SU-DHL-6 (cell line): ENCODE results near the gene PHKA2.

Source experiments
- H2AFZ ChIP-seq: fragments of 200-600 bp; sonication (generic); 2 replicates; pipeline ENCODE4 v1.6.1; 2014; ENCODE audit warnings: low read depth, mild to moderate bottlenecking, moderate library complexity, mixed read lengths, antibody characterized with exemption, low read length; ENCODE audit not compliant: severe bottlenecking
- H3F3A ChIP-seq: fragments of 200-600 bp; shearing (Covaris generic); 2 replicates; pipeline ENCODE4 v1.6.0; 2016; ENCODE audit warnings: antibody characterized with exemption, mild to moderate bottlenecking; ENCODE audit not compliant: insufficient read depth
- H3K27ac ChIP-seq: fragments of 200-600 bp; sonication (generic); 2 replicates; pipeline ENCODE4 v1.5.1; 2016; ENCODE audit warnings: low read depth, mild to moderate bottlenecking, low read length, moderate library complexity, mixed read lengths
- H3K27me3 ChIP-seq: fragments of 200-600 bp; sonication (generic), shearing (Covaris generic); 2 replicates; pipeline ENCODE4 v1.6.0; 2014; ENCODE audit warnings: mild to moderate bottlenecking, low read length
- H3K36me3 ChIP-seq: fragments of 200-600 bp; sonication (generic); 2 replicates; pipeline ENCODE4 v1.6.1; 2014; ENCODE audit warnings: mild to moderate bottlenecking, low read length, mixed read lengths
- H3K4me2 ChIP-seq: fragments of 300-600, 200-600 bp; shearing (Covaris generic), sonication (generic); 2 replicates; pipeline ENCODE4 v1.6.0; 2014; ENCODE audit warnings: low read length, low read depth, mild to moderate bottlenecking; ENCODE audit not compliant: poor library complexity, severe bottlenecking
- H3K4me3 ChIP-seq: fragments of 200-600 bp; sonication (generic); 2 replicates; pipeline ENCODE4 v1.5.1; 2014; ENCODE audit warnings: antibody characterized with exemption, low read length, mild to moderate bottlenecking, mixed read lengths; ENCODE audit not compliant: insufficient read depth, poor library complexity, severe bottlenecking
- H3K79me2 ChIP-seq: fragments of 200-600 bp; sonication (generic); 2 replicates; pipeline ENCODE4 v1.6.1; 2014; ENCODE audit warnings: mild to moderate bottlenecking, low read length, moderate library complexity; ENCODE audit not compliant: insufficient read depth
- H3K9ac ChIP-seq: fragments of 200-600 bp; sonication (generic); 2 replicates; pipeline ENCODE4 v1.7.0; 2014; ENCODE audit warnings: mild to moderate bottlenecking, low read length
- H3K9me2 ChIP-seq: fragments of 200-600 bp; sonication (generic); replicated peaks from 2 replicates; pipeline ENCODE4 v1.6.1; 2014; ENCODE audit warnings: low read length; ENCODE audit not compliant: insufficient read depth
- H3K9me3 ChIP-seq: fragments of 200-600 bp; sonication (generic); 2 replicates; pipeline ENCODE4 v1.6.1; 2014; ENCODE audit warnings: low read length, mixed read lengths; ENCODE audit not compliant: insufficient read depth
- H4K20me1 ChIP-seq: fragments of 200-600 bp; sonication (generic); 2 replicates; pipeline ENCODE4 v1.6.1; 2014; ENCODE audit warnings: low read depth, mild to moderate bottlenecking, antibody characterized with exemption, low read length, moderate library complexity, mixed read lengths
- EZH2phosphoT487 ChIP-seq: fragments of 200-600 bp; sonication (generic), shearing (Covaris generic); conservative IDR thresholded peaks from 2 replicates; pipeline ENCODE4 v1.6.1; 2018; ENCODE audit warnings: mild to moderate bottlenecking, antibody characterized with exemption, low read length, moderate library complexity, mixed read lengths
- TF ChIP-seq, protein P1 (sequence below): fragments of 200-600 bp; sonication (generic); IDR thresholded peaks from one replicate; pipeline ENCODE4 v1.5.1; 2017; ENCODE audit warnings: antibody characterized with exemption, mild to moderate bottlenecking, low read length, moderate library complexity; ENCODE audit not compliant: insufficient read depth, poor library complexity, severe bottlenecking

PHKA2 gene

DNA sequence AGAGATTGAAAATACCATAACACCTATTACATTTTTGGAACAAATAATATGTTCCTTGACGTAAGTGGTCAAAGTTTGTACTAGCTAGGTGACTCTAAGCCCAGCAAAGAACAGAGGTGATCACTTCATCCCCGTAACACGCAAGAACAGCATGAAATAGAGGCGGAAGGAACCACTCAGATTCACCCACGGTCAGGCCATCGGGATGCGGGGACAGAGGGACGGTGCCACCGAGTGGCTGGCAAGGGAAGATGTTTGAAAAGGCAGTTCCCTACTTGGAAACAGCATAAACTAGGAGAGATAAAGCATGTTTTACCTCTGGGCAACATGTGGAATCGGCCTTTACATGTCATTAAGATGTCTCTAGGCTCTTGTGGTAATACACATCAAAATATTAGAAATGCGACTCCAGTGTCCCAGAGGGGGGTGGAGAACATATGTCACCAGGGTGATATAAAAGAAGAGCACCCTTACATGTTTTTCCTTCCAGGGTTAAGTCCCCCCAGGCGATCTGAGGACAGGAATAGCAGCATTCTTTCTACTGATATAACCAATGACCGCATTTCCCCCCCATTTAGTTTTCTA is 84.0 kb downstream of the PHKA2 start:
- Histone ChIP-seq H3K9me2 (no peaks in the 10 kb centered on the region), H3K9me3 (no peaks in the 10 kb centered on the region), H3F3A (no peaks in the 10 kb centered on the region), H4K20me1 (no peaks in the 10 kb centered on the region), H3K79me2 (no peaks in the 10 kb centered on the region), H2AFZ (no peak overlapping the region), H3K4me2 (no peak overlapping the region), H3K27me3 (no peaks in the 10 kb centered on the region), H3K36me3 (no peaks in the 10 kb centered on the region), H3K27ac (no peak overlapping the region), H3K4me3 (no peak overlapping the region), H3K9ac (no peak overlapping the region)
- TF ChIP-seq, protein P1, sequence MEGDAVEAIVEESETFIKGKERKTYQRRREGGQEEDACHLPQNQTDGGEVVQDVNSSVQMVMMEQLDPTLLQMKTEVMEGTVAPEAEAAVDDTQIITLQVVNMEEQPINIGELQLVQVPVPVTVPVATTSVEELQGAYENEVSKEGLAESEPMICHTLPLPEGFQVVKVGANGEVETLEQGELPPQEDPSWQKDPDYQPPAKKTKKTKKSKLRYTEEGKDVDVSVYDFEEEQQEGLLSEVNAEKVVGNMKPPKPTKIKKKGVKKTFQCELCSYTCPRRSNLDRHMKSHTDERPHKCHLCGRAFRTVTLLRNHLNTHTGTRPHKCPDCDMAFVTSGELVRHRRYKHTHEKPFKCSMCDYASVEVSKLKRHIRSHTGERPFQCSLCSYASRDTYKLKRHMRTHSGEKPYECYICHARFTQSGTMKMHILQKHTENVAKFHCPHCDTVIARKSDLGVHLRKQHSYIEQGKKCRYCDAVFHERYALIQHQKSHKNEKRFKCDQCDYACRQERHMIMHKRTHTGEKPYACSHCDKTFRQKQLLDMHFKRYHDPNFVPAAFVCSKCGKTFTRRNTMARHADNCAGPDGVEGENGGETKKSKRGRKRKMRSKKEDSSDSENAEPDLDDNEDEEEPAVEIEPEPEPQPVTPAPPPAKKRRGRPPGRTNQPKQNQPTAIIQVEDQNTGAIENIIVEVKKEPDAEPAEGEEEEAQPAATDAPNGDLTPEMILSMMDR = no peak
- no peak for TF ChIP-seq EZH2phosphoT487

DNA sequence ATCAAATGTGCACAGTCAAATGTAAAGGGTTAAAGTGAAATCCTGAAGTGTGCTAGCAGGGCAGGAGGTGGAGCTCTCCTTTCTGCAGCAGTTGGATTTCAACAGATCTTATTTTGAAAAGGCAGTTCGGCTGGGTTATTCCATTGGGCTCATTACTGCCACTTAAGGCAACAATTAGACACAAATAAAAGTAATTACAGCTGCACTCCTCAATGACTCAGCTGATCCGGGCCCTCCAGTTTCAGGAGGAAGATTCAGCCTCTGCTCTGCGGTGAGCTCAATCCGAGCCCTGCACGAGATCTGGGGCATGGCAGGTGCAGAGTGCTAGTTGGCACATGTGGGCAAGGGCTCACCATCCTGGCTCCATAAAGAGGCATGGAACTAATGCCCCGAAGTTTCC is 85.4 kb downstream of the PHKA2 start:
- H3K9me3 ChIP-seq = no peaks in the 10 kb centered on the region

DNA sequence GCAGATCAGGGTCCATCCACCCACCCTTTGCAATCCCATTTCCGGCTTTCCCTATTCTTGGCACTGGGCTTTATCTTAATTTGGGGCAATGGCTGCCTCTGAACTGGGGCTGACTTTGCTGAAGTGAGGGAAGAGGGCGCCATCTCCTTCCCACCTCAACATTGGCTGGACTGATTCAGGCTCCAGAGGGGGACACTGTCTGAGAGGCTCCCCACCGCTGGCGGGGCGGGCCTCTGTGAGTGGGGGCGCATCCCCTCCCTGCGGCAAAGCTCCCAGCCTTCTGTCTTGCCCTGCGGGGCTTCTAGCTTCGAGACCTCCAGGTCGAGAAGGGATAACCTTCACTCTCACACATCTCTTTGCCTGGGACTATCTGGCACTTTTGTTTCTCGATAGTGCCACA is 85.8 kb downstream of the PHKA2 start:
- no peaks in the 10 kb centered on the region for H3F3A ChIP-seq
- no peaks in the 10 kb centered on the region for H3K79me2 ChIP-seq
- no peaks in the 10 kb centered on the region for H3K27me3 ChIP-seq
- no peaks in the 10 kb centered on the region for H3K9me3 ChIP-seq
- H2AFZ ChIP-seq = no peak overlapping the region
- no peak overlapping the region for H3K9ac ChIP-seq
- H3K36me3 ChIP-seq = no peaks in the 10 kb centered on the region
- TF ChIP-seq EZH2phosphoT487 = no peak
- TF ChIP-seq, protein P1 = no peak
- no peaks in the 10 kb centered on the region for H3K9me2 ChIP-seq
- H3K4me3 ChIP-seq = no peak overlapping the region
- H4K20me1 ChIP-seq = no peaks in the 10 kb centered on the region
- no peak overlapping the region for H3K27ac ChIP-seq
- no peak overlapping the region for H3K4me2 ChIP-seq

More for the DNA sequence above, 85.4 kb downstream of the PHKA2 start:
- no peak overlapping the region for H3K27ac ChIP-seq
- no peak overlapping the region for H3K9ac ChIP-seq
- no peaks in the 10 kb centered on the region for H4K20me1 ChIP-seq
- TF ChIP-seq, protein P1 = no peak
- TF ChIP-seq EZH2phosphoT487 = no peak
- no peak overlapping the region for H3K4me2 ChIP-seq
- H3K9me2 ChIP-seq = no peaks in the 10 kb centered on the region
- no peaks in the 10 kb centered on the region for H3K27me3 ChIP-seq
- H3K4me3 ChIP-seq = no peak overlapping the region
- no peak overlapping the region for H2AFZ ChIP-seq
- H3K36me3 ChIP-seq = no peaks in the 10 kb centered on the region
- no peaks in the 10 kb centered on the region for H3F3A ChIP-seq
- H3K79me2 ChIP-seq = no peaks in the 10 kb centered on the region
